Neural progenitor cell (in vitro differentiated cells): ENCODE data around the gene ABCC1. TPM values are rescaled to one million over a fixed set of nuclear protein-coding genes. Genes with fewer than 3 reads are reported as not detected.

Experiments
- DNase-seq: peaks from one replicate; pipeline ENCODE4 v3.0.0-alpha.2; 2016; ENCODE audit warnings: low spot score
- H2AFZ ChIP-seq: fragments of 200-600 bp; sonication (generic); replicated peaks from 2 replicates; pipeline ENCODE4 v1.6.1; 2016; ENCODE audit warnings: antibody characterized with exemption
- H3F3A ChIP-seq: fragments of 200-600 bp; sonication (generic); 2 replicates; pipeline ENCODE4 v1.6.1; 2016; ENCODE audit warnings: antibody characterized with exemption, low read depth
- H3K27ac ChIP-seq: fragments of 200-600 bp; sonication (generic); 2 replicates; pipeline ENCODE4 v1.5.1; 2016; ENCODE audit warnings: mild to moderate bottlenecking
- H3K27me3 ChIP-seq: fragments of 200-600 bp; sonication (generic); 2 replicates; pipeline ENCODE4 v1.6.1; 2016; ENCODE audit warnings: mild to moderate bottlenecking, moderate library complexity
- H3K36me3 ChIP-seq: fragments of 200-600 bp; sonication (generic); 2 replicates; pipeline ENCODE4 v1.5.1; 2016
- H3K4me1 ChIP-seq: fragments of 200-600 bp; sonication (generic); 2 replicates; pipeline ENCODE4 v1.6.1; 2016; ENCODE audit warnings: mixed run types
- H3K4me2 ChIP-seq: fragments of 200-600 bp; sonication (generic); 2 replicates; pipeline ENCODE4 v1.6.1; 2016
- H3K4me3 ChIP-seq: fragments of 200-600 bp; sonication (generic); 2 replicates; pipeline ENCODE4 v1.5.1; 2016
- H3K79me2 ChIP-seq: fragments of 200-600 bp; sonication (generic); 2 replicates; pipeline ENCODE4 v1.6.1; 2016; ENCODE audit warnings: low read depth
- H3K9ac ChIP-seq: fragments of 200-600 bp; sonication (generic); 2 replicates; pipeline ENCODE4 v1.6.1; 2016
- H3K9me3 ChIP-seq: fragments of 200-600 bp; sonication (generic); 2 replicates; pipeline ENCODE4 v1.5.1; 2016; ENCODE audit warnings: low read depth
- H4K20me1 ChIP-seq: fragments of 200-600 bp; sonication (generic); 2 replicates; pipeline ENCODE4 v1.6.1; 2016; ENCODE audit warnings: low read depth
- H3K27ac Mint-ChIP-seq: 3 replicates; pipeline ENCODE4 v1.8.0; 2021; ENCODE audit warnings: mixed read lengths
- H3K27me3 Mint-ChIP-seq: 2 replicates; pipeline ENCODE4 v1.8.0; 2022; ENCODE audit warnings: low read depth, mild to moderate bottlenecking, inconsistent platforms, moderate library complexity, mixed read lengths; ENCODE audit not compliant: insufficient read depth
- H3K36me3 Mint-ChIP-seq: 3 replicates; pipeline ENCODE4 v1.8.0; 2021; ENCODE audit warnings: mixed read lengths
- H3K4me1 Mint-ChIP-seq: 3 replicates; pipeline ENCODE4 v1.8.0; 2021; ENCODE audit warnings: mixed read lengths
- H3K4me3 Mint-ChIP-seq: 3 replicates; pipeline ENCODE4 v1.8.0; 2021; ENCODE audit warnings: mild to moderate bottlenecking, moderate library complexity, mixed read lengths
- H3K9me3 Mint-ChIP-seq: 3 replicates; pipeline ENCODE4 v1.8.0; 2020; ENCODE audit warnings: mixed read lengths
- EZH2 ChIP-seq: fragments of 200-600 bp; sonication (generic); IDR thresholded peaks from 2 replicates; pipeline ENCODE4 v1.6.1; 2017; ENCODE audit warnings: antibody characterized with exemption, mild to moderate bottlenecking, moderate library complexity
- EZH2phosphoT487 ChIP-seq: fragments of 200-600 bp; sonication (generic); IDR thresholded peaks from 2 replicates; pipeline ENCODE4 v1.6.1; 2017; ENCODE audit warnings: antibody characterized with exemption
- total RNA-seq: library from RNA; depleted of rRNA; stranded (reverse); fragments of >200 nt; gene quantifications from 2 replicates; pipeline ENCODE4 v1.2.3, GENCODE V29; 2015; ENCODE audit warnings: low replicate concordance
- TF ChIP-seq, protein P1 (sequence below): fragments of 200-600 bp; sonication (generic); IDR thresholded peaks from 2 replicates; pipeline ENCODE4 v1.5.1; 2017; ENCODE audit warnings: antibody characterized with exemption, mild to moderate bottlenecking

ABCC1 gene
- total RNA-seq, 1 donor from 2014 or later: 17.5 TPM

DNA sequence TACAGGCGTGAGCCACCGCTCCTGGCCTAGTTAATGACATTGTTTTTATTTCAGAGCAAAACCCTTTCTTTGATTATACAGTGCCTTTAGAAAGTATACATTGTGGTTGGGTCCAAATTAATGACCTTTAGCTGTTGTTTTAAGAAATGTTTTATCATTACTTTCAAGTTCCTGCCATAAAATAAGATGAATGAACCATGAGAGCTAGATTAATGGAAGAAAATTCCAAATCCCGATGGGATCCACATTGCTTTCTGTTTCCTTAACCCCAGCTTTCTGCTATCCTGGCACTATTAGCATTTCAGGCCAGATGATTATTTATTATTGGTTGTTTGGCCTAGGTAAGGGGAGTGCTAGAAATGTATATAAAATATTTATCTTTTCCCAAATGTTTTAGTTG, 131.7 kb downstream of the ABCC1 start:
- Mint-ChIP-seq H3K4me1 (peaks cover 3% of the 10 kb centered on the region), H3K9me3 (peaks cover 2% of the 10 kb centered on the region), H3K36me3 (peaks cover 22% of the 10 kb centered on the region), H3K27me3 (peaks cover 2% of the 10 kb centered on the region), H3K27ac (no peak overlapping the region), H3K4me3 (no peak overlapping the region)
- no peak for TF ChIP-seq EZH2
- TF ChIP-seq, protein P1, sequence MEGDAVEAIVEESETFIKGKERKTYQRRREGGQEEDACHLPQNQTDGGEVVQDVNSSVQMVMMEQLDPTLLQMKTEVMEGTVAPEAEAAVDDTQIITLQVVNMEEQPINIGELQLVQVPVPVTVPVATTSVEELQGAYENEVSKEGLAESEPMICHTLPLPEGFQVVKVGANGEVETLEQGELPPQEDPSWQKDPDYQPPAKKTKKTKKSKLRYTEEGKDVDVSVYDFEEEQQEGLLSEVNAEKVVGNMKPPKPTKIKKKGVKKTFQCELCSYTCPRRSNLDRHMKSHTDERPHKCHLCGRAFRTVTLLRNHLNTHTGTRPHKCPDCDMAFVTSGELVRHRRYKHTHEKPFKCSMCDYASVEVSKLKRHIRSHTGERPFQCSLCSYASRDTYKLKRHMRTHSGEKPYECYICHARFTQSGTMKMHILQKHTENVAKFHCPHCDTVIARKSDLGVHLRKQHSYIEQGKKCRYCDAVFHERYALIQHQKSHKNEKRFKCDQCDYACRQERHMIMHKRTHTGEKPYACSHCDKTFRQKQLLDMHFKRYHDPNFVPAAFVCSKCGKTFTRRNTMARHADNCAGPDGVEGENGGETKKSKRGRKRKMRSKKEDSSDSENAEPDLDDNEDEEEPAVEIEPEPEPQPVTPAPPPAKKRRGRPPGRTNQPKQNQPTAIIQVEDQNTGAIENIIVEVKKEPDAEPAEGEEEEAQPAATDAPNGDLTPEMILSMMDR: no peak
- Histone ChIP-seq H3K27me3 (no peaks in the 10 kb centered on the region), H3K4me3 (no peak overlapping the region), H3K9me3 (no peaks in the 10 kb centered on the region), H4K20me1 (peaks cover 10% of the 10 kb centered on the region), H3K4me2 (no peak overlapping the region), H3K4me1 (peaks cover 5% of the 10 kb centered on the region), H3K9ac (no peak overlapping the region), H3K27ac (no peak overlapping the region), H3K36me3 (peaks cover 7% of the 10 kb centered on the region), H3F3A (peaks cover 9% of the 10 kb centered on the region), H3K79me2 (no peaks in the 10 kb centered on the region), H2AFZ (no peak overlapping the region)
- DNase-seq: no peak

DNA sequence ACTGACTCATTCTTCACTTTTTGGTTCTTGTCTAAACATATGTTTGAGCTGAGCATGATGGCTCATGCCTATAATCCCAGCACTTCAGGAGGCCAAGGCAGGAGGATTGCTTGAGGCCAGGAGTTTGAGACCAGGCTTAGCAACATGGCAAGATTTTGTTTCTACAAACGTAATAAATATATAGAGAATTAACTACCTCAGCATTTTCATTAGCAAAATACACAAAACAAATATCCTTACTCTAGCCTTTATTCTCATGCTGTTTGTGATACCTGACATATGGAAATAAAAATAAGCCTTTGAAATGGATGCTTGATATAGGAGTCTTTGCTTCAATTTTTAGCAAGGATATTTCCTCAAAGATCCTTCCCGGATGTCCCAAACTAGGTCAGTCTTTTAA, 132.8 kb downstream of the ABCC1 start:
- Histone ChIP-seq H3K27me3 (no peaks in the 10 kb centered on the region), H3K4me2 (no peak overlapping the region), H3K4me3 (no peak overlapping the region), H4K20me1 (peaks cover 10% of the 10 kb centered on the region), H2AFZ (no peak overlapping the region), H3K36me3 (peaks cover 7% of the 10 kb centered on the region), H3K4me1 (peaks cover 5% of the 10 kb centered on the region), H3K9me3 (no peaks in the 10 kb centered on the region), H3K9ac (no peak overlapping the region), H3K27ac (no peak overlapping the region), H3K79me2 (no peaks in the 10 kb centered on the region), H3F3A (peaks cover 9% of the 10 kb centered on the region)
- Mint-ChIP-seq H3K36me3 (peaks cover 21% of the 10 kb centered on the region), H3K4me1 (no peaks in the 10 kb centered on the region), H3K27me3 (no peaks in the 10 kb centered on the region), H3K27ac (no peak overlapping the region), H3K4me3 (no peak overlapping the region), H3K9me3 (peaks cover 2% of the 10 kb centered on the region)
- TF ChIP-seq EZH2phosphoT487: no peak
- TF ChIP-seq, protein P1: no peak
- TF ChIP-seq EZH2: no peak
- DNase-seq: no peak

DNA sequence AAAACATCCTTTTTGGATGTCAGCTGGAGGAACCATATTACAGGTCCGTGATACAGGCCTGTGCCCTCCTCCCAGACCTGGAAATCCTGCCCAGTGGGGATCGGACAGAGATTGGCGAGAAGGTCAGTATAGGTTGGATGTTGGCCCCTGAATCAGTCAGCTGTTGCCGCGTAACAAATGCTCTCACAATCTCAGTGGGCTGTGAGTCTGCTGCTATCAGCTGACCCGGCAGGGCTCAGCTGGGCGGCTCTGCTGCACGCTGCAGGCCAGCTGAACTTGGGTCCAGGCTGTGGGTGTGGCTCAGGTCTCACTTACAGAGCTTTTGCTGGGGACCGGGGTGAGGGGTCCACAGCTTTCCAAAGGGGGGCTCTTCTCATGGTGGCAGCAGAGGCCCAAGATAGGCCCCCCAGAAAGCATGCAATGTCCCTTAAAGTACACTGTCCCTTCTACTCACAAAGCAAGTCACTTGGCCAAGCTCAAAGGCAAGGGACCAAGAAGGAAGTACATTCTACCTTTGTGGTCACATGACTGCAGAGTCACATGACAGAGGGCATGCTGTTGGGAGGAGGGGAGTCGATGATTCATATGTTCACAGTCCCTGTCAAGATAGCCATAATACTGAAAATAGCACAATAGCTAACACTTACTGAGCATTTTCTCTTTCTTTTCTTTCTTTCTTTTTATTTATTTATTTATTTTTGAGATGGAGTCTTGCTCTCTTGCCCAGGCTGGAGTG, 134.2 kb downstream of the ABCC1 start:
- Mint-ChIP-seq H3K4me3 (no peak overlapping the region), H3K4me1 (no peaks in the 10 kb centered on the region), H3K27ac (no peak overlapping the region), H3K9me3 (peaks cover 2% of the 10 kb centered on the region), H3K36me3 (peaks cover 18% of the 10 kb centered on the region), H3K27me3 (no peaks in the 10 kb centered on the region)
- no peaks in the 10 kb centered on the region for H3K27me3 ChIP-seq
- peaks cover 7% of the 10 kb centered on the region for H3K36me3 ChIP-seq
- H3K27ac ChIP-seq: no peak overlapping the region
- peaks cover 6% of the 10 kb centered on the region for H4K20me1 ChIP-seq
- no peaks in the 10 kb centered on the region for H3K9me3 ChIP-seq
- no peaks in the 10 kb centered on the region for H3K79me2 ChIP-seq
- TF ChIP-seq, protein P1: no peak
- TF ChIP-seq EZH2phosphoT487: no peak
- TF ChIP-seq EZH2: no peak
- DNase-seq: no peak
- peaks cover 9% of the 10 kb centered on the region for H3F3A ChIP-seq
- H3K4me3 ChIP-seq: no peak overlapping the region
- H2AFZ ChIP-seq: no peak overlapping the region
- H3K4me2 ChIP-seq: no peak overlapping the region
- no peak overlapping the region for H3K9ac ChIP-seq
- H3K4me1 ChIP-seq: peaks cover 5% of the 10 kb centered on the region
